B cell (primary cell): ENCODE measurements around the gene SS18L1. TPM values are rescaled to one million over a fixed set of nuclear protein-coding genes. Genes with fewer than 3 reads are reported as not detected.
"Not testable (repeated sequence)": the region's sequence is repeated elsewhere in the genome, so short reads cannot be mapped to it uniquely, and the experiment has no call there.

Experiments
- ATAC-seq: fragments of 200-7000 bp; cut with Tn5 transposase; one replicate; pipeline ENCODE4 v1.10.0; 2021; ENCODE audit warnings: low read depth, mild to moderate bottlenecking, moderate number of reproducible peaks, moderate library complexity
- CTCF ChIA-PET: fragments of 350-600 bp; sonication (Branson Sonifier 250); formaldehyde crosslinking; loops from one replicate; lab custom pipeline; 2021; ENCODE audit warnings: antibody characterized with exemption, inconsistent platforms; lab: Charles Lee
- POLR2A ChIA-PET: fragments of 350-600 bp; sonication (Branson Sonifier 250); formaldehyde crosslinking; loops from one replicate; lab custom pipeline; 2021; ENCODE audit warnings: antibody characterized with exemption; lab: Charles Lee
- DNase-seq: peaks from one replicate; pipeline ENCODE4 v3.0.0; 2013
- H2AFZ ChIP-seq: 2 replicates; pipeline ENCODE4 v1.6.1; 2012; ENCODE audit warnings: mild to moderate bottlenecking, low read depth, low read length; ENCODE audit not compliant: insufficient read depth, poor library complexity, severe bottlenecking
- H3K27ac ChIP-seq, 2 donors: 1 replicate in 1 of 2; 2 replicates in 1 of 2; pipeline ENCODE4 v1.5.1; 2012 to 2013; ENCODE audit warnings: low read length in 2 of 2, mild to moderate bottlenecking in 2 of 2, moderate library complexity in 1 of 2
- H3K27me3 ChIP-seq, 4 experiments: fragments of 200-600 bp in 1 of 4; sonication (generic) in 1 of 4; replicated peaks in 1 of 4; 1 replicate in 2 of 4; 2 replicates in 2 of 4; pipeline versions ENCODE4 v1.6.1 to v1.7.0; 2013 to 2016; ENCODE audit warnings: low read length in 3 of 4, mild to moderate bottlenecking in 2 of 4, mixed read lengths in 1 of 4, moderate library complexity in 1 of 4; ENCODE audit not compliant: insufficient read depth in 4 of 4, control insufficient read depth in 3 of 4; ENCODE audit errors: control extremely low read depth in 1 of 4
- H3K36me3 ChIP-seq, 2 experiments: replicated peaks in 1 of 2; 1 replicate in 1 of 2; 2 replicates in 1 of 2; pipeline versions ENCODE4 v1.6.1 to v1.7.1; 2013; ENCODE audit warnings: low read length in 1 of 2; ENCODE audit not compliant: insufficient read depth in 2 of 2, control insufficient read depth in 1 of 2; ENCODE audit errors: control extremely low read depth in 1 of 2, extremely low read depth in 1 of 2
- H3K4me1 ChIP-seq, 2 donors: fragments of 200-600 bp in 1 of 2; sonication (generic) in 1 of 2; 1 replicate in 1 of 2; 2 replicates in 1 of 2; pipeline versions ENCODE4 v1.5.1 to v1.6.1; 2013 to 2017; ENCODE audit warnings: low read length in 2 of 2; ENCODE audit not compliant: control insufficient read depth in 2 of 2, insufficient read depth in 2 of 2
- H3K4me2 ChIP-seq: replicated peaks from 2 replicates; pipeline ENCODE3; 2012; ENCODE audit warnings: mild to moderate bottlenecking, low read depth, low read length; ENCODE audit not compliant: poor library complexity, severe bottlenecking
- H3K4me3 ChIP-seq, 5 experiments: fragments of 200-600 bp in 1 of 5; sonication (generic) in 1 of 5; 1 replicate in 3 of 5; 2 replicates in 2 of 5; pipeline versions ENCODE4 v1.5.1 to v1.7.0; 2011 to 2016; ENCODE audit warnings: low read length in 4 of 5, mild to moderate bottlenecking in 4 of 5, low read depth in 2 of 5, control low read depth in 1 of 5, moderate library complexity in 1 of 5; ENCODE audit not compliant: insufficient read depth in 1 of 5; ENCODE audit errors: control extremely low read depth in 1 of 5, extremely low read depth in 1 of 5
- H3K79me2 ChIP-seq: fragments of 200-600 bp; sonication (generic); one replicate; pipeline ENCODE4 v1.6.0; 2016; ENCODE audit warnings: low read length; ENCODE audit not compliant: control insufficient read depth, insufficient read depth
- H3K9ac ChIP-seq: fragments of 200-600 bp; sonication (generic); 2 replicates; pipeline ENCODE4 v1.6.1; 2017; ENCODE audit warnings: mild to moderate bottlenecking, low read length, moderate library complexity
- H3K9me3 ChIP-seq, 3 donors: one replicate each; pipeline versions ENCODE4 v1.6.1 to v1.7.1; 2013; ENCODE audit warnings: low read length in 2 of 3; ENCODE audit not compliant: control insufficient read depth in 2 of 3, insufficient read depth in 1 of 3; ENCODE audit errors: control extremely low read depth in 1 of 3
- H4K20me1 ChIP-seq: 2 replicates; pipeline ENCODE4 v1.6.0; 2012; ENCODE audit warnings: mild to moderate bottlenecking, low read length; ENCODE audit not compliant: insufficient read depth, control insufficient read depth, poor library complexity, severe bottlenecking
- H3K27ac Mint-ChIP-seq: one replicate; pipeline ENCODE4 v1.8.0; 2021; ENCODE audit warnings: mixed read lengths
- H3K27me3 Mint-ChIP-seq: one replicate; pipeline ENCODE4 v1.8.0; 2021; ENCODE audit warnings: mixed read lengths
- H3K4me1 Mint-ChIP-seq: one replicate; pipeline ENCODE4 v1.8.0; 2021; ENCODE audit warnings: mixed read lengths
- H3K4me3 Mint-ChIP-seq: one replicate; pipeline ENCODE4 v1.8.0; 2021; ENCODE audit warnings: mixed read lengths
- H3K9me3 Mint-ChIP-seq: one replicate; pipeline ENCODE4 v1.8.0; 2022; ENCODE audit warnings: mixed read lengths; ENCODE audit not compliant: insufficient read depth
- CTCF ChIP-seq: fragments of 200-600 bp; IDR thresholded peaks from one replicate; pipeline ENCODE4 v1.8.0; 2022; ENCODE audit warnings: antibody characterized with exemption, mild to moderate bottlenecking
- EZH2 ChIP-seq: IDR thresholded peaks from 2 replicates; pipeline ENCODE4 v1.6.1; 2012; ENCODE audit warnings: borderline replicate concordance, low read depth, mild to moderate bottlenecking, moderate library complexity, low read length; ENCODE audit not compliant: insufficient read depth, poor library complexity, severe bottlenecking
- WGBS: methylation state at CpG from one replicate; pipeline ENCODE4 v1.1.5; 2013; ENCODE audit warnings: missing lambda C conversion rate; ENCODE audit not compliant: insufficient coverage; 5-methylcytosine and 5-hydroxymethylcytosine counted together
- intact Hi-C: fragments of 100-400 bp; cut with micrococcal nuclease; formaldehyde crosslinking; loops from one replicate; pipeline ENCODE4 v1.10.0; 2022
- polyA plus RNA-seq: library from polyadenylated mRNA; depleted of rRNA; stranded (reverse); fragments of >200 nt; gene quantifications from 2 replicates; pipeline ENCODE4 v1.2.3, GENCODE V29; 2012
- total RNA-seq, 2 donors: library from RNA; stranded (reverse); fragments of 120-200 nt in 1 of 2; gene quantifications; 1 replicate in 1 of 2; 2 replicates in 1 of 2; pipeline versions ENCODE4 v1.2.3 to v1.2.4, GENCODE V29; 2013 to 2022

Gene SS18L1
- total and polyA plus RNA-seq, 2 donors (not counting 1 experiment from before 2014, with no cell fraction given): 15.4 to 20.7 TPM

- Histone ChIP-seq H3K79me2 (no peaks in the 10 kb centered on the region), H3K9me3 (peaks cover 0 to 86% (median 31%) of the 10 kb centered on the region in 3 donors), H2AFZ (no peak overlapping the region), H3K27me3 (peaks cover 0 to 16% (median 0%) of the 10 kb centered on the region in 4 experiments), H3K4me2 (no peak overlapping the region), H3K9ac (no peak overlapping the region), H3K27ac (no peak overlapping the region), H4K20me1 (no peaks in the 10 kb centered on the region), H3K36me3 (no peaks in the 10 kb centered on the region), H3K4me1 (peaks cover 5 to 10% of the 10 kb centered on the region in 2 donors), H3K4me3 (no peak overlapping the region)
- no peak for ATAC-seq
- whole genome bisulfite sequencing: 55% methylated on average over 8 of the region's 8 CpGs
- intact Hi-C loops: no loop called here
- TF ChIP-seq EZH2 (no peak), CTCF (no peak)
- POLR2A ChIA-PET: no interaction called here
- H3K4me1 Mint-ChIP-seq: no peaks in the 10 kb centered on the region
- no peak overlapping the region for H3K4me3 Mint-ChIP-seq
- peaks cover 8% of the 10 kb centered on the region for H3K9me3 Mint-ChIP-seq
- DNase-seq: no peak
- H3K27me3 Mint-ChIP-seq: peaks cover 2% of the 10 kb centered on the region
- H3K27ac Mint-ChIP-seq: no peak overlapping the region
- CTCF ChIA-PET: no interaction called here
Measured at GRCh38 chr20:62114894-62115293, 28.7 kb upstream of the SS18L1 start.

- H3K4me3 Mint-ChIP-seq, H3K4me3 ChIP-seq, DNase-seq, H3K9ac ChIP-seq, H3K4me1 Mint-ChIP-seq, H3K27ac ChIP-seq, H3K9me3 Mint-ChIP-seq, CTCF ChIA-PET, H3K36me3 ChIP-seq, intact Hi-C loops, H4K20me1 ChIP-seq, ATAC-seq, H2AFZ ChIP-seq, H3K79me2 ChIP-seq, H3K4me2 ChIP-seq, H3K27ac Mint-ChIP-seq, POLR2A ChIA-PET, H3K27me3 Mint-ChIP-seq: not testable (repeated sequence)
- Histone ChIP-seq H3K27me3 (peaks cover 0 to 16% (median 0%) of the 10 kb centered on the region in 4 experiments), H3K9me3 (peaks cover 0 to 76% (median 25%) of the 10 kb centered on the region in 3 donors), H3K4me1 (peaks cover 5 to 12% of the 10 kb centered on the region in 2 donors)
- WGBS: 95% methylated on average over 4 of the region's 7 CpGs
Measured at GRCh38 chr20:62115800-62116407, 27.7 kb upstream of the SS18L1 start.
